HG03469 (cell line): ENCODE results near the gene PEAK1.
"Not testable (repeated sequence)": the region's sequence is repeated elsewhere in the genome, so short reads cannot be mapped to it uniquely, and the experiment has no call there.

ENCODE experiments used
- ATAC-seq: cut with Tn5 transposase; IDR thresholded peaks from one replicate; pipeline ENCODE4 v1.9.1; 2021; ENCODE audit warnings: mild to moderate bottlenecking, moderate library complexity, moderate number of reproducible peaks; ENCODE audit not compliant: unreplicated experiment

Gene PEAK1

GRCh38 chr15:77406173-77406759 lies 13.6 kb downstream of the PEAK1 start:
- ATAC-seq = not testable (repeated sequence)

- ATAC-seq = no peak
These were observed 17.0 kb downstream of the PEAK1 start for GRCh38 chr15:77402740-77403379.

GRCh38 chr15:77400258-77400657 lies 19.6 kb downstream of the PEAK1 start:
- no peak for ATAC-seq

- no peak for ATAC-seq
These were observed 21.0 kb downstream of the PEAK1 start for GRCh38 chr15:77398927-77399326.

GRCh38 chr15:77396692-77397091 lies 23.2 kb downstream of the PEAK1 start:
- no peak for ATAC-seq

GRCh38 chr15:77395013-77395774 lies 24.7 kb downstream of the PEAK1 start:
- no peak for ATAC-seq

- no peak for ATAC-seq
These were observed 26.4 kb downstream of the PEAK1 start for GRCh38 chr15:77393471-77393840.

GRCh38 chr15:77392762-77393470 lies 27.0 kb downstream of the PEAK1 start:
- ATAC-seq = no peak

- ATAC-seq = no peak
These were observed 28.4 kb downstream of the PEAK1 start for GRCh38 chr15:77391372-77391951.

GRCh38 chr15:77387365-77388105 lies 32.4 kb downstream of the PEAK1 start:
- no peak for ATAC-seq

- no peak for ATAC-seq
These were observed 33.3 kb downstream of the PEAK1 start for GRCh38 chr15:77386626-77387025.

GRCh38 chr15:77384589-77385359 lies 35.1 kb downstream of the PEAK1 start:
- no peak for ATAC-seq

- ATAC-seq = no peak
These were observed 35.8 kb downstream of the PEAK1 start for GRCh38 chr15:77384086-77384485.

- no peak for ATAC-seq
These were observed 39.9 kb downstream of the PEAK1 start for GRCh38 chr15:77380033-77380432.

- no peak for ATAC-seq
These were observed 43.1 kb downstream of the PEAK1 start for GRCh38 chr15:77376770-77377169.

- no peak for ATAC-seq
These were observed 44.8 kb downstream of the PEAK1 start for GRCh38 chr15:77375133-77375532.

- ATAC-seq = no peak
These were observed 46.5 kb downstream of the PEAK1 start for GRCh38 chr15:77373441-77373840.

GRCh38 chr15:77371850-77372563 lies 47.9 kb downstream of the PEAK1 start:
- ATAC-seq = no peak

GRCh38 chr15:77370580-77370979 lies 49.3 kb downstream of the PEAK1 start:
- ATAC-seq = no peak
